Left lung (tissue), 10 donors: ENCODE results near the gene MYO18B. TPM values are rescaled to one million over a fixed set of nuclear protein-coding genes. Genes with fewer than 3 reads are reported as not detected.

Experiments
- ATAC-seq: fragments of 200-7000 bp; cut with Tn5 transposase; one replicate; pipeline ENCODE4 v1.9.1; 2020; ENCODE audit warnings: moderate library complexity
- DNase-seq, 4 donors: peaks; one replicate each; pipeline ENCODE4 v3.0.0-alpha.2; 2013 to 2020
- H3K27ac ChIP-seq, 2 donors: fragments of 200-600 bp; sonication (generic) in 1 of 2; one replicate each; pipeline versions ENCODE4 v1.5.0 to v1.8.0; 2020 to 2021
- H3K27me3 ChIP-seq, 2 donors: fragments of 200-600 bp; sonication (generic) in 1 of 2; one replicate each; pipeline versions ENCODE4 v1.5.0 to v1.8.0; 2020 to 2021
- H3K36me3 ChIP-seq, 2 donors: fragments of 200-600 bp; sonication (generic) in 1 of 2; one replicate each; pipeline versions ENCODE4 v1.5.0 to v1.8.0; 2020 to 2021
- H3K4me1 ChIP-seq, 2 donors: fragments of 200-600 bp; one replicate each; pipeline ENCODE4 v1.8.0; 2021
- H3K4me3 ChIP-seq, 2 donors: fragments of 200-600 bp; sonication (generic) in 1 of 2; one replicate each; pipeline versions ENCODE4 v1.5.0 to v1.8.0; 2020 to 2021; ENCODE audit warnings: mild to moderate bottlenecking in 1 of 2
- H3K9me3 ChIP-seq, 2 donors: fragments of 200-600 bp; sonication (generic) in 1 of 2; one replicate each; pipeline versions ENCODE4 v1.5.0 to v1.8.0; 2020 to 2021
- CTCF ChIP-seq, 2 donors: fragments of 200-600 bp; sonication (generic) in 1 of 2; IDR thresholded peaks; one replicate each; pipeline versions ENCODE4 v1.5.0 to v1.8.0; 2021; ENCODE audit warnings: antibody characterized with exemption in 2 of 2
- intact Hi-C, 2 donors: fragments of 100-400 bp; cut with DNase I; formaldehyde crosslinking; loops; one replicate each; pipeline versions ENCODE4 v1.11.2 to v1.14.2; 2022
- polyA plus RNA-seq, 6 donors: library from polyadenylated mRNA; unstranded; fragments of 120-200 nt; gene quantifications; one replicate each; pipeline ENCODE4 v1.2.1, GENCODE V29; 2013; ENCODE audit not compliant: insufficient read length in 6 of 6
- total RNA-seq, 2 donors: library from RNA; stranded (reverse); fragmentation: NEBNext Ultra II Directional; extraction: Animal tissue kit (Norgen Biotek cat#: 25700); gene quantifications; one replicate each; pipeline ENCODE4 v1.2.1, GENCODE V29; 2021
- donor health status: DM: no; HTN: yes; CAD: no.
- donor health status: DM: no; HTN: no; CAD: no.

The MYO18B gene
- total and polyA plus RNA-seq, 8 donors: 0.06 to 0.37 (median 0.15) TPM

- H3K9me3 ChIP-seq: peaks cover 0 to 4% of the 10 kb centered on the region in 2 donors
- DNase-seq: no peak
- H3K27ac ChIP-seq: no peak overlapping the region
- no peak for ATAC-seq
- no peaks in the 10 kb centered on the region for H3K27me3 ChIP-seq
- TF ChIP-seq CTCF (IDR thresholded peaks at IDR 0.05): no peak
- no peaks in the 10 kb centered on the region for H3K36me3 ChIP-seq
- H3K4me1 ChIP-seq: peaks cover 0 to 9% of the 10 kb centered on the region in 2 donors
- intact Hi-C loops: no loop called here
- H3K4me3 ChIP-seq: no peak overlapping the region
Observed at GRCh38 chr22:25760848-25761595, 19.0 kb downstream of the MYO18B start.

- peaks cover 0 to 9% of the 10 kb centered on the region in 2 donors for H3K4me1 ChIP-seq
- no peak overlapping the region for H3K27ac ChIP-seq
- H3K9me3 ChIP-seq: peaks cover 0 to 16% of the 10 kb centered on the region in 2 donors
- TF ChIP-seq CTCF (IDR thresholded peaks at IDR 0.05): no peak
- H3K27me3 ChIP-seq: no peaks in the 10 kb centered on the region
- no peaks in the 10 kb centered on the region for H3K36me3 ChIP-seq
- no peak for DNase-seq
- intact Hi-C loops: no loop called here
- no peak overlapping the region for H3K4me3 ChIP-seq
- ATAC-seq: no peak
Observed at GRCh38 chr22:25762147-25762546, 20.2 kb downstream of the MYO18B start.

GRCh38 chr22:25763239-25763777 lies 21.3 kb downstream of the MYO18B start:
- Histone ChIP-seq H3K4me3 (no peak overlapping the region), H3K27me3 (no peaks in the 10 kb centered on the region), H3K4me1 (peaks cover 0 to 9% of the 10 kb centered on the region in 2 donors), H3K27ac (no peak overlapping the region), H3K36me3 (no peaks in the 10 kb centered on the region), H3K9me3 (peaks cover 0 to 16% of the 10 kb centered on the region in 2 donors)
- DNase-seq (no peak), ATAC-seq (no peak)
- no peak for TF ChIP-seq CTCF (IDR thresholded peaks at IDR 0.05)
- intact Hi-C loops: no loop called here

- Histone ChIP-seq H3K9me3 (peaks cover 0 to 16% of the 10 kb centered on the region in 2 donors), H3K27ac (no peak overlapping the region)
Observed at GRCh38 chr22:25764270-25765015, 22.5 kb downstream of the MYO18B start.

More at GRCh38 chr22:25764270-25765015, 22.5 kb downstream of the MYO18B start:
- Histone ChIP-seq H3K4me3 (no peak overlapping the region), H3K4me1 (peaks cover 0 to 2% of the 10 kb centered on the region in 2 donors), H3K36me3 (no peaks in the 10 kb centered on the region), H3K27me3 (peaks cover 0 to 6% of the 10 kb centered on the region in 2 donors)
- ATAC-seq (no peak), DNase-seq (no peak)
- no peak for TF ChIP-seq CTCF (IDR thresholded peaks at IDR 0.05)
- intact Hi-C loops: no loop called here
